GM12878 (cell line): Measurements from ENCODE around the gene USP4. TPM values are rescaled to one million over a fixed set of nuclear protein-coding genes. Genes with fewer than 3 reads are reported as not detected.
A peak's percentile ranks its signal among the peaks of the same experiment; 100 is the strongest.

ENCODE experiments used
- ATAC-seq: fragments of 200-7000 bp; cut with Tn5 transposase; 3 replicates; pipeline ENCODE4 v1.9.1; 2020; ENCODE audit warnings: mild to moderate bottlenecking, moderate library complexity
- BruUV-seq: library from RNA; stranded (reverse); fragments of 400-500 nt; replicated peaks from 2 replicates; lab custom pipeline; 2021; lab: Mats Ljungman, UMichigan
- CTCF ChIA-PET: fragments of 300-600 bp; sonication (Branson Sonifier 250); formaldehyde crosslinking; extraction: SDS; loops from one replicate; lab custom pipeline; 2021; ENCODE audit warnings: inconsistent platforms; lab: Yijun Ruan, JAX
- POLR2A ChIA-PET: fragments of 350-600 bp; formaldehyde crosslinking; extraction: SDS; loops from one replicate; lab custom pipeline; 2021; ENCODE audit warnings: inconsistent platforms; lab: Charles Lee
- RAD21 ChIA-PET: fragments of 300-600 bp; sonication (Branson Sonifier 250); formaldehyde crosslinking; loops from one replicate; lab custom pipeline; 2023; ENCODE audit warnings: antibody characterized with exemption; ENCODE audit not compliant: unreplicated experiment; lab: Charles Lee
- SMC1A ChIA-PET: fragments of 300-600 bp; sonication (Branson Sonifier 250); formaldehyde crosslinking; loops from one replicate; lab custom pipeline; 2023; ENCODE audit not compliant: unreplicated experiment, uncharacterized antibody; lab: Charles Lee
- DNase-seq: peaks from one replicate; pipeline ENCODE4 v3.0.0-alpha.2; 2011; ENCODE audit warnings: low read depth, low spot score
- FAIRE-seq: peaks from 3 replicates; lab custom pipeline; 2011; peaks lifted over from hg19 to GRCh38; lab: Jason Lieb, UNC
- H2AFZ ChIP-seq: 2 replicates; pipeline ENCODE4 v1.6.0; 2011; ENCODE audit warnings: low read depth, low read length, control low read depth; ENCODE audit not compliant: control insufficient read depth
- H3K27ac ChIP-seq: 2 replicates; pipeline ENCODE4 v1.5.1; 2011; ENCODE audit warnings: control low read depth; ENCODE audit not compliant: control insufficient read depth, insufficient read depth
- H3K27me3 ChIP-seq, 2 experiments: replicated peaks in 1 of 2; 2 replicates each; pipeline versions ENCODE4 v1.6.0 to v1.6.1; 2011; ENCODE audit warnings: low read length in 1 of 2; ENCODE audit not compliant: control insufficient read depth in 2 of 2, insufficient read depth in 2 of 2
- H3K36me3 ChIP-seq, 2 experiments: 2 replicates each; pipeline ENCODE4 v1.5.1; 2011; ENCODE audit warnings: low read length in 1 of 2; ENCODE audit not compliant: control insufficient read depth in 2 of 2, insufficient read depth in 2 of 2
- H3K4me1 ChIP-seq: 2 replicates; pipeline ENCODE4 v1.6.1; 2011; ENCODE audit warnings: mild to moderate bottlenecking, low read length, moderate library complexity, mixed read lengths; ENCODE audit not compliant: control insufficient read depth, insufficient read depth
- H3K4me2 ChIP-seq: 2 replicates; pipeline ENCODE4 v1.6.0; 2011; ENCODE audit warnings: control low read depth; ENCODE audit not compliant: control insufficient read depth, insufficient read depth
- H3K4me3 ChIP-seq: fragments of 200-600 bp; sonication (generic); 2 replicates; pipeline ENCODE4 v1.5.1; 2016
- H3K79me2 ChIP-seq: 2 replicates; pipeline ENCODE4 v1.6.0; 2011; ENCODE audit warnings: low read length; ENCODE audit not compliant: control insufficient read depth, insufficient read depth
- H3K9ac ChIP-seq: 2 replicates; pipeline ENCODE4 v1.8.0; 2011; ENCODE audit warnings: low read length, control low read depth, mixed read lengths; ENCODE audit not compliant: control insufficient read depth, insufficient read depth
- H3K9me3 ChIP-seq: replicated peaks from 3 replicates; pipeline ENCODE4 v1.5.1; 2011; ENCODE audit warnings: mild to moderate bottlenecking, low read length; ENCODE audit not compliant: control insufficient read depth, insufficient read depth
- H4K20me1 ChIP-seq: 2 replicates; pipeline ENCODE4 v1.6.0; 2011; ENCODE audit not compliant: control insufficient read depth, insufficient read depth
- BACH1 ChIP-seq: fragments of 450-650 bp; IDR thresholded peaks from 2 replicates; pipeline ENCODE4 v1.6.1; 2017; ENCODE audit warnings: mild to moderate bottlenecking, borderline replicate concordance
- CREM ChIP-seq: IDR thresholded peaks from 2 replicates; pipeline ENCODE4 v1.6.1; 2014; ENCODE audit warnings: antibody characterized with exemption, low read depth
- E2F8 ChIP-seq: fragments of 450-650 bp; IDR thresholded peaks from 2 replicates; pipeline ENCODE4 v1.6.1; 2018; ENCODE audit warnings: mild to moderate bottlenecking, low read depth, moderate library complexity; ENCODE audit not compliant: partially characterized antibody
- HDAC2 ChIP-seq: fragments of 200-600 bp; sonication (generic); IDR thresholded peaks from 2 replicates; pipeline ENCODE4 v1.6.1; 2017
- IRF4 ChIP-seq: IDR thresholded peaks from 2 replicates; pipeline ENCODE4 v1.6.1; 2011; ENCODE audit warnings: low read depth, low read length
- MEF2B ChIP-seq: fragments of 450-650 bp; IDR thresholded peaks from 2 replicates; pipeline ENCODE4 v1.6.1; 2018; ENCODE audit warnings: mild to moderate bottlenecking, moderate library complexity; ENCODE audit not compliant: partially characterized antibody, poor library complexity, severe bottlenecking
- NFYB ChIP-seq: IDR thresholded peaks from 2 replicates; pipeline ENCODE4 v1.6.1; 2011; ENCODE audit warnings: low read depth, mild to moderate bottlenecking, low read length, improper control_type of control experiment, moderate library complexity; ENCODE audit not compliant: insufficient read depth
- SMARCA5 ChIP-seq: fragments of 450-650 bp; IDR thresholded peaks from 2 replicates; pipeline ENCODE4 v1.6.1; 2017; ENCODE audit warnings: mild to moderate bottlenecking
- SMC3 ChIP-seq: IDR thresholded peaks from 2 replicates; pipeline ENCODE4 v1.6.1; 2011; ENCODE audit warnings: low read length, improper control_type of control experiment, borderline replicate concordance
- ZNF217 ChIP-seq: fragments of 450-650 bp; IDR thresholded peaks from 2 replicates; pipeline ENCODE4 v1.6.1; 2017; ENCODE audit warnings: antibody characterized with exemption, mild to moderate bottlenecking
- WGBS: methylation state at CpG from one replicate; pipeline ENCODE4 v1.1.6; 2016; ENCODE audit warnings: low lambda C conversion rate; ENCODE audit not compliant: insufficient replicate concordance, insufficient coverage; ENCODE audit errors: missing lambda C conversion rate; 5-methylcytosine and 5-hydroxymethylcytosine counted together
- in situ Hi-C: fragments of 300-500 bp; cut with MboI; formaldehyde crosslinking; loops from 9 replicates; pipeline ENCODE4 v1.14.3; 2018; ENCODE audit warnings: mixed read lengths
- intact Hi-C: fragments of 100-400 bp; cut with micrococcal nuclease; formaldehyde crosslinking; loops from one replicate; pipeline ENCODE4 v1.14.2; 2022; ENCODE audit not compliant: unreplicated experiment
- polyA plus RNA-seq, 11 experiments: library from polyadenylated mRNA; depleted of rRNA in 4 of 11; unstranded in 6 of 11; stranded (reverse) in 5 of 11; fragments of >200 nt; fragmentation: Nextera tagmentation in 4 of 11; fragmentation: Illumina TruSeq in 1 of 11; extraction: Ambion mirVana in 4 of 11; extraction: Trizol in 1 of 11; gene quantifications; 1 replicate in 1 of 11; 2 replicates in 10 of 11; pipeline versions ENCODE4 v1.2.1 to v1.2.3, GENCODE V29; 2011 to 2016; ENCODE audit warnings: inconsistent platforms in 2 of 11, missing spikeins in 2 of 11, low read depth in 1 of 11
- total RNA-seq, 4 experiments: library from RNA; depleted of rRNA in 3 of 4; stranded (reverse); fragments of >200 nt in 3 of 4; fragmentation: Illumina TruSeq in 1 of 4; extraction: Trizol in 1 of 4; gene quantifications; 2 replicates each; pipeline versions ENCODE4 v1.2.1 to v1.2.3, GENCODE V29; 2013 to 2021

The USP4 gene
- total and polyA plus RNA-seq, 10 of the 15 experiments (the other 5 are each of a cell fraction or from before 2014, with no cell fraction given) = 26.5 to 77.1 (median 66.0) TPM

- TF ChIP-seq E2F8 (no peak), IRF4 (no peak)
Observed at GRCh38 chr3:49270156-49270500, 69.7 kb downstream of the USP4 start (continued).

GRCh38 chr3:49269443-49270155, 70.3 kb downstream of the USP4 start:
- Histone ChIP-seq H4K20me1 (no peaks in the 10 kb centered on the region), H3K4me2 (no peak overlapping the region), H3K27ac (no peak overlapping the region), H3K4me1 (no peaks in the 10 kb centered on the region), H3K9me3 (no peaks in the 10 kb centered on the region), H3K36me3 (no peaks in the 10 kb centered on the region; a peak in 3 of 4 replicates), H3K4me3 (no peak overlapping the region), H3K79me2 (no peaks in the 10 kb centered on the region), H2AFZ (no peak overlapping the region), H3K27me3 (no peaks in the 10 kb centered on the region), H3K9ac (no peak overlapping the region)
- ATAC-seq (no peak), FAIRE-seq (no peak), DNase-seq (no peak)
- ChIA-PET RAD21 (no interaction called here), CTCF (no interaction called here), SMC1A (interaction anchor here (1.2 kb wide), 1 partner anchor 180 kb away, joined by 5 read pairs; no protein-coding TSS in a partner anchor), POLR2A (interaction anchor here (0.7 kb wide), 1 partner anchor 83 kb away, joined by 3 read pairs; no protein-coding TSS in a partner anchor)
- TF ChIP-seq SMC3 (no peak), NFYB (no peak), HDAC2 (no peak), MEF2B (no peak), SMARCA5 (no peak), ZNF217 (no peak), CREM (no peak), BACH1 (no peak)
- BruUV-seq = TSS peak; percentile 42
- intact Hi-C loops (no loop called here), in situ Hi-C loops (no loop called here)
- WGBS = 81% methylated on average over 3 of the region's 3 CpGs
